AG20443 (cell line): ENCODE data around the gene ENTR1.

ENCODE experiments used
- DNase-seq: peaks from one replicate; pipeline ENCODE4 v3.0.0; 2012; ENCODE audit warnings: low spot score, mixed read lengths

Gene ENTR1

GRCh38 chr9:136396219-136396515 is 14.2 kb downstream of the ENTR1 start:
- no peak for DNase-seq

GRCh38 chr9:136395345-136396218 is 14.8 kb downstream of the ENTR1 start:
- no peak for DNase-seq

- no peak for DNase-seq
Observed at GRCh38 chr9:136395020-136395340, 15.4 kb downstream of the ENTR1 start.

- DNase-seq = no peak
Observed at GRCh38 chr9:136394312-136395019, 15.9 kb downstream of the ENTR1 start.

GRCh38 chr9:136393531-136393930 is 16.9 kb downstream of the ENTR1 start:
- DNase-seq = no peak

- DNase-seq = no peak
Observed at GRCh38 chr9:136392538-136393449, 17.6 kb downstream of the ENTR1 start.

GRCh38 chr9:136391737-136392537 is 18.5 kb downstream of the ENTR1 start:
- DNase-seq = no peak

- DNase-seq = no peak
Observed at GRCh38 chr9:136389396-136389795, 21.0 kb downstream of the ENTR1 start.

GRCh38 chr9:136387217-136387616 is 23.2 kb downstream of the ENTR1 start:
- DNase-seq = no peak

- DNase-seq = no peak
Observed at GRCh38 chr9:136386018-136386417, 24.4 kb downstream of the ENTR1 start.

- no peak for DNase-seq
Observed at GRCh38 chr9:136385015-136385414, 25.4 kb downstream of the ENTR1 start.

- no peak for DNase-seq
Observed at GRCh38 chr9:136383436-136383835, 27.0 kb downstream of the ENTR1 start.

GRCh38 chr9:136381966-136382513 is 28.4 kb downstream of the ENTR1 start:
- no peak for DNase-seq

GRCh38 chr9:136381311-136381710 is 29.1 kb downstream of the ENTR1 start:
- no peak for DNase-seq

- no peak for DNase-seq
Observed at GRCh38 chr9:136380381-136380780, 30.0 kb downstream of the ENTR1 start.

- no peak for DNase-seq
Observed at GRCh38 chr9:136379891-136380290, 30.5 kb downstream of the ENTR1 start.

GRCh38 chr9:136379401-136379800 is 31.0 kb downstream of the ENTR1 start:
- no peak for DNase-seq

GRCh38 chr9:136379003-136379287 is 31.5 kb downstream of the ENTR1 start:
- DNase-seq = no peak

GRCh38 chr9:136378170-136379002 is 32.0 kb downstream of the ENTR1 start:
- DNase-seq = no peak

GRCh38 chr9:136377341-136378169 is 32.9 kb downstream of the ENTR1 start:
- DNase-seq = no peak
